Medulla oblongata (tissue), 1 donor: ENCODE data around the gene CD84.
"Not testable (repeated sequence)": the region's sequence is repeated elsewhere in the genome, so short reads cannot be mapped to it uniquely, and the experiment has no call there.

Experiments used
- DNase-seq: peaks from one replicate; pipeline ENCODE4 v3.0.0-alpha.2; 2015; ENCODE audit errors: extremely low spot score

Gene CD84

GRCh38 chr1:160575112-160575664 lies 4.1 kb downstream of the CD84 start:
- peak; percentile 85 for DNase-seq

DNA sequence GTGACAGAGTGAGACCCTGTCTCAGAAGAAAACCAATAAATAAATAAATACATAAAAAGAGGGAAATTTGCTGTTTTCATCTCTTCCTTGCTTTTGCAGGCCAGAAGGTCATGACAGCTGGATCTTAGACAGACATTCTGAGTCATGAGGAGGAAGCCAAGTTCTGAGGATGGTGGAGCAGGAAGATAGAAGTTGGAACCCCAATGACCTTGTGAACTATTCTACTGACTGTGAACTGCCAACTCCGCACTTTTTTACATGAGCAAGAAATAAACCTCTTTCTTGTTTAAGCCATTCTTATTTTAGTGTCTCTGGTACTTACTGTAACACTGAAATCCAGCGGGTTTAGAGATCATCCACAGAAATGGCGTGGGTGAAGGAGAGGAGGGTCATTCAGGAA lies 8.5 kb downstream of the CD84 start:
- DNase-seq, result no peak

DNA sequence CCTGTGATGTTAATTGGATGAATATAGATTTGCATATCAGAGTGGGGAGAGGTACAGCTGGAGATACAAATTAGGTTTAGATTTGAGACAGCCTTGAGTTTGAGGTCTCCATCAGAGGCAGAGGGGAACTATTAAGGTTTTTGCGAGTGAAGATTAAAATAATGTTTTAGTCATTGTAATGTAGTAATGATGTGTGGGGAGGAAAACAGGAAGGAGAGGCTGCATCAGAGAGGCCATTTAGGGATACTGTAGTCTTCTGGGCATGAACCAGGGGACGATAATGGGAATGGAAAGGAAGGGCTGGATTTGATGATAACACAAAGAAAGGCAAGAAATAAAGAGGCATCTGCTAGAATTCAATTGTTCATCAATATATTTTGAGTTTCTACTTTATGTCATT lies 9.5 kb downstream of the CD84 start:
- DNase-seq, result no peak

DNA sequence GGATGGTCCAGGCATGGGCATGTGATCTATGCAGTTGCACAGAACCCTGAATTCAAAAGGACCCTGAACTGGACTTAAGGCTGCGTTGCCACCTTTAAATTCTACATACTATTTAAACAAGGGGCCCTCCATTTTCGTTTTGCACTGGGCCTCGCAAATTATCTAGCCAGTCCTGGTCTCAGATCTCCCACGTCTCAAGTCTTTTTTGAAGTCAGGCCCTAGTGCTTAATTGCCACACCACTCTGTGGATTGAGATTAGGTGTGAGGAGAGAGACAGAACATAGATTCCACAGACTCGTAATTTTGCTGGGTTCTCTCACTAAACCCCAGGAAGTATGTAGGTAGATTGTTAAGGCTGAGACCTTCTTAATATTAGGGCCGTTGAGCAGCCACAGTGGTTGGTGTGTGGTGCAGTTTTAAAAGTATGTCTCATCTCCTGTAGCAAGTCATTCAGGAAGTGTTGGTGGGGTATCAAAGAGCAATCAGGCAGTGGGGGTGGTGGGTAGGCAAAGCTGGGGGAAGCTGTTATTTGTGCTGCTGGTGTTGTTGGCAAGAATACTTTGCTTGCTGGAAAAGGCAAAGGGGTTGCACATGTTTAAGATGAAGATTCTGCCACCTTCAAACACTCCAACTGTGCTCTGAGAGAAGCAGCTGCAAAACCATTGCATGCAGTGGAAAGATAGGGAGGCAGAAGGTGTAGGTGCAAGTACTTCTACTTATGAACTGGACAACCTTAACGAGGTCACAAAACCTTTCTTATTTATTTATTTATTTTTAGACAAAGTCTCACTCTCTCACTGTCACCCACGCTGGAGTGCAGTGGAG lies 11.2 kb downstream of the CD84 start:
- DNase-seq, result no peak

- DNase-seq, result no peak
Observed at GRCh38 chr1:160567341-160567740, 12.0 kb downstream of the CD84 start.

DNA sequence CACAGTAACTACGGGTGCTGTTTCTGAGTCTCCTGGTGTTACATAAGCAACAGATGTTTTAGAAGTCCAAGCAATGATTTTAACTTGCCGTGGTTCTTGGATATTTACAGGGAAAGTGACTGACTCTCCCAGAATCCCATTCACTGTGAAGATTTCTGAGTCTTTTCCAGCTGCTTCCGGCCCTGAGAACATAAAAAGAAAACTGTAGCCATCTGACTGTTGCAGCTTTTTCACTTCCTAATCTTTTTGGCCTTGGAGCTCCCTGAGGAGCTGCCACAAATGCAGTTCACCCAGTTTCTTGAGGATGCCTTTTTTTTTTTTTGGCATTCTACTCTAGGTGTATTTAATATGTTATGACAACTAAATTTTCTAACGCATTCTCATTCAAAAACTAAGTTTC lies 13.7 kb downstream of the CD84 start:
- peak; percentile 42 for DNase-seq

- DNase-seq, result not testable (repeated sequence)
Observed at GRCh38 chr1:160563230-160563629, 16.1 kb downstream of the CD84 start.

GRCh38 chr1:160562745-160563144 lies 16.6 kb downstream of the CD84 start:
- not testable (repeated sequence) for DNase-seq

- DNase-seq, result no peak
Observed at GRCh38 chr1:160560806-160561205, 18.5 kb downstream of the CD84 start.

GRCh38 chr1:160560045-160560705 lies 19.1 kb downstream of the CD84 start:
- no peak for DNase-seq

DNA sequence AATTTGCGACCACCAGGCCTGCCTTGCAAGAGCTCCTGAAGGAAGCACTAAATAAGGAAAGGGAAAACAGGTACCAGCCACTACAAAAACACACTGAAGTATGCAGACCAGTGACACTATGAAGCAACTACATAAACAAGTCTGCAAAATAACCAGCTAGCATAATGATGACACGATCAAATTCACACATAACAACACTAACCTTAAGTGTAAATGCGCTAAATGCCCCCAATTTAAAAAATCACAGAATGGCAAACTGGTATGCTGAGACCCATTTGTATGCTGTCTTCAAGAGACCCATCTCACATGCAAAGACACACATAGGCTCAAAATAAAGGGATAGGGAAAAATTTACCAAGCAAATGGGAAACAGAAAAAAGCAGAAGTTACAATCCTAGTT lies 19.9 kb downstream of the CD84 start:
- DNase-seq, result not testable (repeated sequence)

GRCh38 chr1:160558660-160559380 lies 20.5 kb downstream of the CD84 start:
- no peak for DNase-seq

- no peak for DNase-seq
Observed at GRCh38 chr1:160553778-160554177, 25.5 kb downstream of the CD84 start.

- no peak for DNase-seq
Observed at GRCh38 chr1:160552425-160552824, 26.9 kb downstream of the CD84 start.

GRCh38 chr1:160550572-160551034 lies 28.7 kb downstream of the CD84 start:
- no peak for DNase-seq

GRCh38 chr1:160549665-160550006 lies 29.7 kb downstream of the CD84 start:
- no peak for DNase-seq

DNA sequence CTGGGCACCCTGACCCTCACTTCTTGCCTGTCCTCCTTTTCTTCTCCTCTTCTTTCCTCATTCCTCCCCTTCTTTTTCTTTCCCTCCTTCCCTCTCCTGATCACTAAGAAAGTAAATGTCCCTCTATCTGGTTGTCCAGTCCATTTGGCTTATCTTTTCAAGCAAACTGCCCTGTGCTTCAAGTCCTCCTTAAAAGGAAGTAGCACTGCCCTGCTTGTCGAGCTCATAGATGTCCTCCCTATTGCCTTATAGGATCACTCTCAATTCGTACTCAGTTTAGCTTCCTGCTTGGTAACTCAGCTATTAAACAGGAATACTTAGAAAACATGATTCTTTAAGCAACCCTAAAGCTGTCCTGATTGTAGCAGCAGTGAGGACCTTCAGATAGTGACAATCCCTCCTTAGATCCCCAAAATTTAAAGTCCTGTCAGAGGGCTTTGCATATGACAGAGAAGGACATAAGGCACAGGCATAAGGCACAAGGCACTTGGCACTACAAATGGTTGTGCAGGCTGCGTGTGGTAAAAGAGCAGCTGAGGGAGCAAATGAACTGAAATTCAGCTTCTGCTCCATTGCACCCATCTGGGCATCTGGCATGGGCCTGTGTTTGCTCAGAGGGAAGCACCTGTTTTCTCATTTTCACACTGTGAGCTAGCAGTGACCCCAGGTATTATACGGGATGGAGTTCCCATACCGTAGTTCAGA lies 30.2 kb downstream of the CD84 start:
- no peak for DNase-seq

- no peak for DNase-seq
Observed at GRCh38 chr1:160548183-160548582, 31.1 kb downstream of the CD84 start.

DNA sequence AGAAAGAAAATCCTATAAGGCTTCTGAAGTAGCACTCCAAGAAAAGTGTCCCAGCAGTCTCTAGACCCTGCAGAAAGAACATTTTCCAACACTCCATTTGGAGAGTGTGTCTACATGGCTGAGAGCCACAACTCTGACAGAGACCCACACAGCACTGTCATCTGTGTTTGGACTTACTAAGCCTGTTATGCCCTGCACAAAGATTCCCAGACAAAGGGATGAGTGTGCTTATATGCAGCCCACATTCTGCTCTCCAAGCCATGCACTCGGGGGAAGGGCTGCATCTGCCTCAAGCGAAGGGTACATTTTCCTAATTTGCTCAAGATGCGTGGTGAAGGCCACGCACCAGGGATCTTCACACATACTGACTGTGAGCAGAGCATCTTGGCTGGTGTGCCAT lies 31.9 kb downstream of the CD84 start:
- DNase-seq, result no peak

GRCh38 chr1:160546942-160547341 lies 32.4 kb downstream of the CD84 start:
- DNase-seq, result peak; percentile 38

DNA sequence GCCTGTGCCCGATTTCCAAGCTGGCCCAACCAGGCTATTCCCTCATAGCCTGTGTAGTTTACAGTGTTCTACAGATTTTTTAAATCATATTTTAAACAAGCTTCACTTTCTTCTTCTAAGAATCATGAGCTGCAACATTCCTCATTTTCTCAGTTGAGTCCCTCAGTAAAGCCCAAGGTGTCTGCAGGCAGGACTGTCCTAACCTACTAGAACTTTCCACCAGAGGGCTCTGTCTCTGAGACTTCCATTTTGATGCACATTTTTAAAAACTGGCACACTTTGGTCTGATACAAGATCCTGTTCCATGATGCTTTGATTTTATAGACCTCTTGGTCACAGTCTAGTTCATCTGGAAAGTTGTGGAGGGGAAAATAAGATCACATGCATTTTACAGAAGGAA lies 34.6 kb downstream of the CD84 start:
- peak; percentile 28 for DNase-seq
